ENCODE results near the gene HNRNPA3.
"Not testable (repeated sequence)": the region's sequence is repeated elsewhere in the genome, so short reads cannot be mapped to it uniquely, and the experiment has no call there.

Gene HNRNPA3

GRCh38 chr2:177253704-177254103, 41.1 kb downstream of the HNRNPA3 start:
- in situ Hi-C loops (cut with MboI; ENCODE audit: low sequenced_read_pairs) = no loop called here

GRCh38 chr2:177254433-177255226, 42.0 kb downstream of the HNRNPA3 start:
- in situ Hi-C loops (cut with MboI; ENCODE audit: low sequenced_read_pairs) = no loop called here

GRCh38 chr2:177255227-177255601, 42.6 kb downstream of the HNRNPA3 start:
- in situ Hi-C loops (cut with MboI; ENCODE audit: low sequenced_read_pairs) = no loop called here

- in situ Hi-C loops (cut with MboI; ENCODE audit: low sequenced_read_pairs) = no loop called here
These were observed 43.4 kb downstream of the HNRNPA3 start for GRCh38 chr2:177256026-177256425.

GRCh38 chr2:177256695-177257094, 44.1 kb downstream of the HNRNPA3 start:
- in situ Hi-C loops (cut with MboI; ENCODE audit: low sequenced_read_pairs) = no loop called here

- in situ Hi-C loops (cut with MboI; ENCODE audit: low sequenced_read_pairs) = no loop called here
These were observed 44.9 kb downstream of the HNRNPA3 start for GRCh38 chr2:177257471-177257870.

- in situ Hi-C loops (cut with MboI; ENCODE audit: low sequenced_read_pairs) = no loop called here
These were observed 45.5 kb downstream of the HNRNPA3 start for GRCh38 chr2:177258059-177258458.

GRCh38 chr2:177260379-177260778, 47.8 kb downstream of the HNRNPA3 start:
- in situ Hi-C loops (cut with MboI; ENCODE audit: low sequenced_read_pairs) = no loop called here

GRCh38 chr2:177261116-177262060, 48.8 kb downstream of the HNRNPA3 start:
- in situ Hi-C loops (cut with MboI; ENCODE audit: low sequenced_read_pairs) = no loop called here

- in situ Hi-C loops (cut with MboI; ENCODE audit: low sequenced_read_pairs) = no loop called here
These were observed 49.5 kb downstream of the HNRNPA3 start for GRCh38 chr2:177262092-177262491.

- in situ Hi-C loops (cut with MboI; ENCODE audit: low sequenced_read_pairs) = no loop called here
These were observed 50.4 kb downstream of the HNRNPA3 start for GRCh38 chr2:177262958-177263450.

GRCh38 chr2:177263451-177264208, 51.0 kb downstream of the HNRNPA3 start:
- in situ Hi-C loops (cut with MboI; ENCODE audit: low sequenced_read_pairs) = no loop called here

GRCh38 chr2:177264209-177264692, 51.7 kb downstream of the HNRNPA3 start:
- in situ Hi-C loops (cut with MboI; ENCODE audit: low sequenced_read_pairs) = no loop called here

- in situ Hi-C loops (cut with MboI; ENCODE audit: low sequenced_read_pairs) = no loop called here
These were observed 52.3 kb downstream of the HNRNPA3 start, which contains the start of gene NFE2L2 for GRCh38 chr2:177264693-177265587. TSS of gene NFE2L2 (minus strand) at chr2:177264727. CDS start at chr2:177264576, 151 bp downstream.

- in situ Hi-C loops (cut with MboI; ENCODE audit: low sequenced_read_pairs) = no loop called here
These were observed 53.5 kb downstream of the HNRNPA3 start for GRCh38 chr2:177265824-177266817.

- in situ Hi-C loops (cut with MboI; ENCODE audit: low sequenced_read_pairs) = not testable (repeated sequence)
These were observed 54.4 kb downstream of the HNRNPA3 start for GRCh38 chr2:177266955-177267354.

- in situ Hi-C loops (cut with MboI; ENCODE audit: low sequenced_read_pairs) = no loop called here
These were observed 55.7 kb downstream of the HNRNPA3 start for GRCh38 chr2:177268187-177268871.

- in situ Hi-C loops (cut with MboI; ENCODE audit: low sequenced_read_pairs) = no loop called here
These were observed 56.3 kb downstream of the HNRNPA3 start for GRCh38 chr2:177268901-177269300.

Data from HL-60/S4 treated with phorbol 12-myristate 13-acetate at 8.2 ng/mL for 4 days and 3 days (cell line).